Fibroblast of pulmonary artery (primary cell): ENCODE data around the gene SYNPO2L.

ENCODE experiments used
- DNase-seq: peaks from one replicate; pipeline ENCODE4 v3.0.0-alpha.2; 2010; ENCODE audit warnings: low read depth
- H3K4me3 ChIP-seq: replicated peaks from 2 replicates; pipeline ENCODE4 v1.5.1; 2011; ENCODE audit warnings: low read depth, mild to moderate bottlenecking, control low read depth, low read length, moderate library complexity
- TF ChIP-seq, protein P1 (sequence below): IDR thresholded peaks from 2 replicates; pipeline ENCODE4 v1.5.1; 2011; ENCODE audit warnings: mild to moderate bottlenecking, control low read depth, low read length, inconsistent platforms; ENCODE audit errors: missing control alignments

SYNPO2L gene

DNA sequence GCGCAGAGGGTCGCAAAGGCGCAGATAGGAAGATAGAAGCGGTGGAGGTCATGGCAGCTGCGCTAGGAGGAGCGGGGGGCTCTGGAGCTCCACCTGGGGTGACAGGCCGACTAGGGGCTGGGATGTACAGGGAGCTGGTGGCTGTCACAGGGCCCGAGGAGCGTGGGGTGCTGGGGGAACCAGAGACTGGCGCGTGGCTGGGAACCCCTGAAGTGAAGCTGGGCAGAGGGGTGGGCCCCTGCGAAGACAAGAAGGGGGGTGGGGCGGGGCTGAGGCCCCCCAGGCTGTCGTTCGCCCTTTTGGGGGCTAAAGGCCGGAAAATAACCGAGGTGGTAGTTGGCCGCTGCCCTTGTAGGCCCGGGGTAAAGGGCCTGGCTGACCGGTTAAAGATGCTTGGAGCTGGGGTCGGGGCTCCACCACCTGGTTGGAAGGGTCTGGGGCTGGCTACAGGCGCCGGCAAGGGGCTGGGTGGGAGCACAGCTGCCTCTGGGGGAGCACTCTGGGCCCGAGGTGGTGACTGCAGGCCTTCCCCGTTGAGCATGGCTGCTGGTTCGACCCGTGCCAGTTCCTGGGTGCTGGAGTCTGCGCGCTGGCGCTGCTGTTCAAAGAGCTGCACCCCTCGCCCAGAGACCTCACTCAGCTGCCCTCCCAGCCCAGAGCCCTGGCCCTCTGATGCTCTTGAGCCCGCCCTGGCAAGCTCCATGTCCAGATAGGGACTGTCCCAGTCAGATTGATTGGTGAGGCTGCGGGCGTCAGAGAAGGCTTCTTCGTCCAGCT is 7.8 kb downstream of the SYNPO2L start:
- no peak for DNase-seq
- TF ChIP-seq, protein P1, sequence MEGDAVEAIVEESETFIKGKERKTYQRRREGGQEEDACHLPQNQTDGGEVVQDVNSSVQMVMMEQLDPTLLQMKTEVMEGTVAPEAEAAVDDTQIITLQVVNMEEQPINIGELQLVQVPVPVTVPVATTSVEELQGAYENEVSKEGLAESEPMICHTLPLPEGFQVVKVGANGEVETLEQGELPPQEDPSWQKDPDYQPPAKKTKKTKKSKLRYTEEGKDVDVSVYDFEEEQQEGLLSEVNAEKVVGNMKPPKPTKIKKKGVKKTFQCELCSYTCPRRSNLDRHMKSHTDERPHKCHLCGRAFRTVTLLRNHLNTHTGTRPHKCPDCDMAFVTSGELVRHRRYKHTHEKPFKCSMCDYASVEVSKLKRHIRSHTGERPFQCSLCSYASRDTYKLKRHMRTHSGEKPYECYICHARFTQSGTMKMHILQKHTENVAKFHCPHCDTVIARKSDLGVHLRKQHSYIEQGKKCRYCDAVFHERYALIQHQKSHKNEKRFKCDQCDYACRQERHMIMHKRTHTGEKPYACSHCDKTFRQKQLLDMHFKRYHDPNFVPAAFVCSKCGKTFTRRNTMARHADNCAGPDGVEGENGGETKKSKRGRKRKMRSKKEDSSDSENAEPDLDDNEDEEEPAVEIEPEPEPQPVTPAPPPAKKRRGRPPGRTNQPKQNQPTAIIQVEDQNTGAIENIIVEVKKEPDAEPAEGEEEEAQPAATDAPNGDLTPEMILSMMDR = no peak
- peak overlapping the region; percentile 55 for H3K4me3 ChIP-seq

DNA sequence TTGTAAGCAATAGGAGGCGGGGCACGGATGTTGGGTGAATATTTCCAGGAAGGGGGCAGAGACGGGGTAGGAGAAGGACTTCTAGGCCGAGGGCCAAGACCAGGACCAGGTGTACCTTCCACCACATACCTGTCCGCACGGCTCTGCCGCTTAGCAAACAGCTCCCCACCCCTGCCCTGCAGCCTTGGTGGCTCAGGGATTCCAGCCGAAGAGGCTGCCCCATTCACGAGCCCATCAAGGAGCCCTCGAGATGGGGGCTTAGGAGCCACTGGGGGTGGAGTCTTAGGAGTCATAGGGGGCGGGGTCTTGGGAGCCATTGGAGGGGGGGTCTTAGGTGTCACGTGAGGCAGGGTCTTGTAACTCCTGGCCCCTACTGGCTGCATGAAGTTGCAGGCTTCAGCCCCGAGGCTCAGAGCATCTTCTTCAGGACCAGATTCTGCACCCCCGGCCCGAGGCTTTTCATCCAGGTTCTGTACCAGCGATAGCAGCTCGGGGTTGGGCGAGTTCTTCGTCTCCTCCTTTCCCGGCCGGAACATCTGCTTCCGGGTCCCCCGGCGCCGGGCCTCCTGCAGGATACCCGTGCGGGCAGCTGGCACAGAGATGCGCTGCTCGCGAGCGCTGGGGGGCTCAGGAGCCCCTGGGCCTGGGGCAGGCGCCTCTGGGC is 8.5 kb downstream of the SYNPO2L start:
- peak; percentile 26 for DNase-seq
- TF ChIP-seq, protein P1 = no peak
- peak overlapping the region; percentile 55 for H3K4me3 ChIP-seq

DNA sequence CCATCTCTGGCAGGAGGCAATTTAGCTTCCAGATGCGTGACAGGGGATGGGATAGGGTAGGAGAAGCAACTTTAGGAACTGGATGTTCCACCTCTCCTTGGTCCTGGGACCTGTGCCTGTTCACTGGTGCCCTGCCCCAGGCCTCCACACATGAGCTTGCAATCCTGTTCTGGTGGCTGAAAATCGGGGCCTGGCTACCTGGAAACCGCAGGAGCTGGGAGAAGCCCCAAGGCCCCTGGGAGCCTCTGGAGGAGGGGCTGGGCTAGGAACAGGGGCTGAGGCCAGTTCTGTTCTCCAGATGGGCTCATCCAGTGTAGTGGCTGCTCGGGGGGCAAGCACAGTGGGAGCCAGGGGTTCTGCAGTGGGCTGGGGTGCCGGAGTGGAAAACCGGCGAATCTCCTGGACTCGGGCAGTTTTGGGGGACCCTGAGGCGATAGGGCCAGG is 9.2 kb downstream of the SYNPO2L start:
- H3K4me3 ChIP-seq = no peak overlapping the region
- TF ChIP-seq, protein P1 = no peak
- no peak for DNase-seq

DNA sequence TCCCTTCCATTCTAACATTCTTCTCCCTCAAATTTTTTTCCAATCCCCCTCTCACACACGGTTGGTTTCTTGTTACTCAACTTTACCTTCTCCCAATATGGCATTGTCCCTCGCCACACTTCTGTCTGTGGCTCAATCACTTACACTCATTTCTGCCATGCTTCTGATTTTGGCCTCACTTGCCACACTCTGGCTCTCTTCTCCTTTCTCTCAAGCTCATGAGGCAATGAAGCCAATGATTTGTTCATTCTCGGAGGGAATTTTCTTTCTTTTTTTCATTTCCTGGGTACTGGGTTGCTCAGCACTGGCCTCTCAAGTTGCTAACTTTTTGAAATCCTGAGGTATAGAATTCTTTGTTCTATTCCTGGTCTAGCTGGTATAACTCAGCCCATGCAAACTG is 10.6 kb downstream of the SYNPO2L start:
- TF ChIP-seq, protein P1 = no peak
- DNase-seq = no peak

DNA sequence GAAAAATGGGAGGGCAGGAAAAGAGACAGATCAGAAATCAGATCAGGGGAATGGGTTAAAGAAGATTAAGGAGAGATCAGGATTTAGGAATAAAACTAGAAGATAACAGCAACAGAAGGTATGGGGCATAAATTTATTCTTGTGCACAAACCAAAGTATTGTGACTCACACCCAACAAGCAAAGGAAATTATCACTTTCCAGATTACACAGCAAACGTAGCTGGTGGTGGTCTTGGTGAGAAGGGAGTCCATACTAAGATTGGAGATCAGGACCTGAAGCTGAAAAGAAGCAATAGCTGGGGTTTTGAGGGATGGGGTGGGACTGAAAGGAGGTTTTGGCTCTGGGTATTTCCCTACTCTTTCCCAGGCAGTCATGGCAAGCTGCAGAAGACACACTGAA is 11.1 kb downstream of the SYNPO2L start:
- H3K4me3 ChIP-seq = no peak overlapping the region
- TF ChIP-seq, protein P1 = no peak
- no peak for DNase-seq

More for the DNA sequence above, 10.6 kb downstream of the SYNPO2L start:
- H3K4me3 ChIP-seq = no peak overlapping the region

DNA sequence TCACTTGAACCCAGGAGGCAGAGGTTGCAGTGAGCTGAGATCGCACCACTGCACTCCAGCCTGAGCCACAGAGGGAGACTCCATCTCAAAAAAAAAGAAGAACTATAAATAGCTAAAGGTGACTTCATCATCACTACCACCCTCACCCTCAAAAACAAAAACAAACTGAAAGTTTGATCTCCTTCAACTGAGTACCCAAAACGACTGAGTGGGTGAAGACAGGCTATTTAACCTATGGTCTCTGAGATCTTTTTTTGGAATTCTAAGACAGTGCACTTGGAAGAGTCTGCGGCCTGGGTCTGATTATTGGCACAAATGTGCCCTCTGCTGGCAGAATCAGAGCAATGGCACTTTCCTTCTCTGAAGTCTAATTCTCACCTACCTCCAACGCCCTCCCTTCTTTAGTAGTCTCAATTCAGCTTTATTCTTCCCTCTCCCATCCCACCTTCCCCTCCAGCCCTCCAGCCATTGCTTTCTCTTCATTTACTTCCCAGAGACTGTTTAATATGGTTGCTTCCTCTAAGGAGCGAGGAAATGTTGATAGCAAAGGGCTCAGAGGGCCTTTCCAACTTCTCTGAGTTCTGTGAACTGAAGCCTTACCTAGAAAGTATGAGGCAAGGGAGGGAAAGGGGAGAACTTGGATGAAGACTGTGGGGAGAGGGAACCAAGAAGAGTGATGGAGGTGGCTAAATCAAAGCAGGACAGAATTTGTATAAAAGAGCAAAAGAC is 11.7 kb downstream of the SYNPO2L start:
- TF ChIP-seq, protein P1 = peak; percentile 89
- peak; percentile 81 for DNase-seq
- no peak overlapping the region for H3K4me3 ChIP-seq
